Dendritic cell treated with granulocyte-macrophage colony-stimulating factor and Interleukin-4, amounts not matched to agents 40 ng/mL and 50 ng/mL, for 4 days (primary cell): ENCODE data around the gene GLIPR2.
"Not testable (repeated sequence)": the region's sequence is repeated elsewhere in the genome, so short reads cannot be mapped to it uniquely, and the experiment has no call there.

Source experiments
- H3K27ac Mint-ChIP-seq: one replicate; pipeline ENCODE4 v1.8.0; 2022; ENCODE audit warnings: mild to moderate bottlenecking, mixed read lengths
- H3K27me3 Mint-ChIP-seq: one replicate; pipeline ENCODE4 v1.8.0; 2022; ENCODE audit warnings: mild to moderate bottlenecking, mixed read lengths
- H3K36me3 Mint-ChIP-seq: one replicate; pipeline ENCODE4 v1.8.0; 2022; ENCODE audit warnings: low read depth, mixed read lengths
- H3K4me1 Mint-ChIP-seq: one replicate; pipeline ENCODE4 v1.8.0; 2022; ENCODE audit warnings: low read depth, mixed read lengths
- H3K4me3 Mint-ChIP-seq: one replicate; pipeline ENCODE4 v1.8.0; 2022; ENCODE audit warnings: mild to moderate bottlenecking, moderate library complexity, mixed read lengths
- H3K9me3 Mint-ChIP-seq: one replicate; pipeline ENCODE4 v1.8.0; 2022; ENCODE audit warnings: mixed read lengths
- intact Hi-C: fragments of 100-400 bp; cut with micrococcal nuclease; formaldehyde crosslinking; loops from one replicate; pipeline ENCODE4 v1.15.0; 2022

Gene GLIPR2

DNA sequence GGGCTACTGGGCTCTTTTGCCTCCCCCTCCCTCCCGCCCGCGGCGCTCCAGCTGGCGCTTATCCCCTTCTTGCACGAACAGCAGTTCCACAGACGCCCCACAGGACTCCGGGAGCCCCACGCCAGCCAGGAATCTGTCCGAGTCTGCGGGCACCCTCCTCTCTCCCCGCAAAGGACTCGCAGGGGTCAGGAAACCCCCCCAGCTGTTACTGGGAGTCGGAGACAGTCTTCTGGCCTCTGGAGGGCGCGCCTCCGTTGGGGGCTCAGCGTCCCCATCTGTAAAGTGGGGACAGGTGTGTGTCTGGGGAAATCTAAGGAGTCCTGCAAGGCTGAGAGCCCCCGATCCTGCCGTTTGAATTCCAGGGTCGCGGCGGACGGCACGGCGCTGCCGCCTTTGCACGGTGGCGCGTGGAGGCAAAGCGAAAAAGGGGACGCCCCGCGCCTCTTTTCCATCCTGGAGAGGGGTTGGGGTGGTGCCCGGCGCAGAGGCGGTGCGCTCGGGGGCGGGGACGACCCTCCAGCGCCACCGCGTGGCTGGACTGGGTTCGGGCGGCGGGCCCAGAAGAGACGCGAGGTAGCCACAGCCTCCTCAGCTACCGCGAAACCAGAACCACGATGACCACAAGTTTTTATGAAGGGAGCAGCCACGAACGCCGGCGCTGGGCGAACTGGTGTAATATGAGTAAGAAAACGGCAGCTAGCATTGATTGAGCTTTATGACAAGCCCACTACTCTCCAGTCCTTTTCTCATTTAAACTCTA is 29.8 kb downstream of the GLIPR2 start:
- intact Hi-C loops = loop anchor here (1.0 to 2.0 kb wide), 2 partner anchors 30 to 63 kb away; partner anchors contain the start of gene GLIPR2
- Mint-ChIP-seq H3K9me3 (no peaks in the 10 kb centered on the region), H3K27me3 (peaks cover 36% of the 10 kb centered on the region), H3K4me3 (peak overlapping the region; percentile 74), H3K36me3 (peaks cover 28% of the 10 kb centered on the region), H3K27ac (peak overlapping the region; percentile 55), H3K4me1 (peaks cover 47% of the 10 kb centered on the region)

DNA sequence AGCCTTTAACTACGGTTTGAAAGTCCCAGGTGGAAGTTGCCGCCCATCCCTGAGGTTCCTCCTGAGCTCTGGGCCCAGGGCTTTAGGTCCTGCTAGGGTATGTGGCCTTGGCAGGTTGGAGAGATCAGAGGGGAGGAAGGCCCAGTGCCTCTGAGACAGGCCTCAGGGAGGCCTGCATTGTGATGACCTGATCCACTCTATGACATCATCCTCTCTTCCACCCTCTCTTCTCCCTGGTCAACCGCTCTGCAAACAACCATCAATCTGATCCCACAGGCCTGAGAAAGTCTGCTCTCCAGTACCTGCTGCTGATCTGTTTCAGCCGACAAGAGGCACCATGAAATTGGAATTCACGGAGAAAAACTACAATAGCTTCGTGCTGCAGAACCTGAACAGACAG is 32.6 kb downstream of the GLIPR2 start, which contains the start of gene CCIN:
Gene CCIN, plus strand, starts transcription at position 223 of the 400 bp plus-strand sequence. Its CDS starts 115 bp downstream, at position 338.
- Mint-ChIP-seq H3K27me3 (peaks cover 41% of the 10 kb centered on the region), H3K4me1 (peaks cover 35% of the 10 kb centered on the region), H3K9me3 (no peaks in the 10 kb centered on the region), H3K27ac (no peak within 1 kb of the TSS), H3K4me3 (no peak within 1 kb of the TSS), H3K36me3 (no peaks in the 10 kb centered on the region)
- intact Hi-C loops = no loop called here

DNA sequence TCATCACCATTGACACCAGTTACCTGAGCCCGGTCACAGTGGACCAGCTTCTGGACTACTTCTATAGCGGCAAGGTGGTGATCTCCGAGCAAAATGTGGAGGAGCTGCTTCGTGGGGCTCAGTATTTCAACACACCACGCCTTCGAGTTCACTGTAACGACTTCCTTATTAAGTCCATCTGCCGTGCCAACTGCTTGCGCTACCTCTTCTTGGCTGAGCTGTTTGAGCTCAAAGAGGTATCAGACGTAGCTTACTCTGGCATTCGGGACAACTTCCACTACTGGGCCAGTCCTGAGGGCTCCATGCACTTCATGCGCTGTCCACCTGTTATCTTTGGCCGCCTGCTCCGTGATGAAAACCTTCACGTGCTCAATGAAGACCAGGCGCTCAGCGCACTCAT is 33.2 kb downstream of the GLIPR2 start:
- intact Hi-C loops = no loop called here
- peaks cover 41% of the 10 kb centered on the region for H3K27me3 Mint-ChIP-seq
- H3K27ac Mint-ChIP-seq = no peak overlapping the region
- H3K4me1 Mint-ChIP-seq = peaks cover 34% of the 10 kb centered on the region
- H3K9me3 Mint-ChIP-seq = no peaks in the 10 kb centered on the region
- H3K4me3 Mint-ChIP-seq = no peak overlapping the region
- no peaks in the 10 kb centered on the region for H3K36me3 Mint-ChIP-seq

DNA sequence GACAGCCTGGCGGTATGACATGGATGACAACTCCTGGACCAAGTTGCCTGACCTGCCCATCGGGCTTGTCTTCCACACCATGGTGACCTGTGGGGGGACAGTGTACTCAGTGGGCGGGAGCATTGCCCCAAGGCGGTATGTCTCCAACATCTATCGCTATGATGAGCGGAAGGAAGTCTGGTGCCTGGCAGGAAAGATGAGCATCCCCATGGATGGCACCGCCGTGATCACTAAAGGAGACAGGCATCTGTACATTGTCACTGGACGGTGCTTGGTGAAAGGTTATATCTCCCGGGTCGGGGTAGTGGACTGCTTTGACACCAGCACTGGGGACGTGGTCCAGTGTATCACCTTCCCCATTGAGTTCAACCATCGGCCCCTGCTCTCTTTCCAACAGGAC is 34.0 kb downstream of the GLIPR2 start:
- Mint-ChIP-seq H3K4me3 (no peak overlapping the region), H3K27ac (no peak overlapping the region), H3K4me1 (peaks cover 26% of the 10 kb centered on the region), H3K27me3 (peaks cover 39% of the 10 kb centered on the region), H3K36me3 (no peaks in the 10 kb centered on the region), H3K9me3 (no peaks in the 10 kb centered on the region)
- intact Hi-C loops = no loop called here

DNA sequence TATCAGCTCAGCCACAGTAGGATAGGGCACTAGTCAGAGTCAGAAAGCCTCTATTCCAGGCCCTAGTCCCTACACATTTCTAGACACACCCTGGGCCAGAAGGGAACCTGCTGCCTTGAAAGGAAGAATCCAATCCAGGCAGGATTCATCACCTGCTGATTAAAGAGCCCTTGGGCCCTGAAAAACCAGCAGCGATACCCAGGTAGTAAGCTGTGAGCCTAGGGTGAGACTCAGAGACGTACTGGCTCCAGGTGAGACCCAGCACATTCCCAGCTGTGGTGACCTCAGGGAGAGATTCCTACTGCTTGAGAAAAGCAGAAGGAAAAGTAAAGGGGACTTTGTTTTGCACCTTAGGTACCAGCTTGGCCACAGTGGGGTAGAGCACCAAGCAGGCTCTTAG is 37.3 kb downstream of the GLIPR2 start:
- no peak overlapping the region for H3K27ac Mint-ChIP-seq
- intact Hi-C loops = no loop called here
- H3K36me3 Mint-ChIP-seq = no peaks in the 10 kb centered on the region
- peaks cover 12% of the 10 kb centered on the region for H3K4me1 Mint-ChIP-seq
- H3K4me3 Mint-ChIP-seq = no peak overlapping the region
- no peaks in the 10 kb centered on the region for H3K9me3 Mint-ChIP-seq
- peaks cover 26% of the 10 kb centered on the region for H3K27me3 Mint-ChIP-seq

DNA sequence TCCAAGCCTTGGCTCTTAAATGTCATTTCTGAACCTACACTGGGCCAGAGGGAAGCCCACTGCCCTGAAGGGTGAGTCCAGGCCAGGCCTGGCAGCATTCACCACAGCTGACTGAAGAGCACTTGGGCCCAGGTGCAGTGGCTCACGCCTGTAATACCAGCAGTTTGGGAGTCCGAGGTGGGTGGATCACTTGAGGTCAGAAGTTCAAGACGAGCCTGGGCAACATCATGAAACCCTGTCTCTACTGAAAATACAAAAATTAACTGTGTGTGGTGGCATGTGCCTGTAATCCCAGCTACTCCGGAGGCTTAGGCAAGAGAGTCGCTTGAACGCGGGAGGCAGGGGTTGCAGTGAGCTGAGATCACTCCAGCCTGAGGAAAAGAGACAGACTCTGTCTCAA is 37.7 kb downstream of the GLIPR2 start:
- Mint-ChIP-seq H3K36me3 (no peaks in the 10 kb centered on the region), H3K4me3 (no peak overlapping the region), H3K27ac (no peak overlapping the region), H3K4me1 (peaks cover 12% of the 10 kb centered on the region), H3K27me3 (peaks cover 22% of the 10 kb centered on the region), H3K9me3 (no peaks in the 10 kb centered on the region)
- intact Hi-C loops = no loop called here

DNA sequence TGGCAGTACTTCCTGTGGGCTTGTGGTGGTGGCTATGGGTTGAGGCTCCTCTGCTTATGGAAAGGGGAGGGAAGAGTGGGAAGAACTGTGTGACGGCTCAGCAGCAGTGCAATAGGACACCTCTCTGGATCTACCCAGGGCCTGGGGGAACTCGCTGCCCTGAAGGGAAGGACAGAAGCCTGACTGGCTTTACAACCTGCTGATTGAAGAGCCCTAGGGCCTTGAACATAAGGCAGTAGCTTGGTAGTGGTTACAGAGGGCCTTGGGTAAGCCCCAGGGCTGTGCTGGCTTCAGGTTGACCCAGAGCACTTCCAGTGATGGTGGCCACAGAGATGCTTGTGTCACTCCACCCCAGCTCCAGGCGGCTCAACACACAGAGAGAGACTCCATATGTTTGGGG is 38.2 kb downstream of the GLIPR2 start:
- Mint-ChIP-seq H3K9me3 (no peaks in the 10 kb centered on the region), H3K4me3 (no peak overlapping the region), H3K36me3 (no peaks in the 10 kb centered on the region), H3K4me1 (peaks cover 8% of the 10 kb centered on the region), H3K27ac (no peak overlapping the region), H3K27me3 (peaks cover 18% of the 10 kb centered on the region)
- intact Hi-C loops = no loop called here

DNA sequence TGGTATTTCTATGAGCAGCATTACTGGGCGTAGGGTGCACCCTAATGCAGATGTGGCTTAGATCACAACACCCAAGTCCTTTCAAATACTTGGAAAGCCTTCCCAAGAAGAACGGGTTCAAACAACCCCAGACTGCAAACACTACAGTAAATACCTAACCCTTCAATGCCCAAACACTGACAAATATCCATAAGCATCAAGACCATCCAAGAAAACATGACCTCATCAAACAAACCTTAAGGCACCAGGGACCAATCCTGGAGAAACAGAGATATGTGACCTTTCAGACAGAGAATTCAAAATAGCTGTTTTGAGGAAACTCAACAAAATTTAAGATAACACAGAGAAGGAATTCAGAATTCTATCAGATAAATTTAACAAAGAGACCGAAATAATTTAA is 38.7 kb downstream of the GLIPR2 start:
- H3K9me3 Mint-ChIP-seq, intact Hi-C loops, H3K27ac Mint-ChIP-seq, H3K4me3 Mint-ChIP-seq, H3K36me3 Mint-ChIP-seq, H3K4me1 Mint-ChIP-seq: not testable (repeated sequence)
- peaks cover 16% of the 10 kb centered on the region for H3K27me3 Mint-ChIP-seq

DNA sequence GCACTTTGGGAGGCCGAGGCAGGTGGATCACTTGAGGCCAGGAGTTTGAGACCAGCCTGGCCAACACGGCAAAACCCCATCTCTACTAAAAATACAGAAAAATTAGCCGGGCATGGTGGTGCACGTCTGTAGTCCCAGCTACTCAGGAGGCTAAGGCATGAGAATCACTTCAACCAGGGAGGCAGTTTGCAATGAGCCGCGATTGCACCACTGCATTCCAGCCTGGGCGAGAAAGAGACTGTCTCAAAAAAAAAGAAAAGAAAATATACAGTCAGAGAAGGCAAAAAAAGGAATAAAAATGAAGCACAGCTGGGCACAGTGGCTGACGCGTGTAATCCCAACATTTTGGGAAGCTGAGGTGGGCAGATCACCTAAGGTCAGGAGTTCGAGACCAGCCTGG is 40.0 kb downstream of the GLIPR2 start:
- H3K27ac Mint-ChIP-seq, H3K4me3 Mint-ChIP-seq, H3K9me3 Mint-ChIP-seq, H3K36me3 Mint-ChIP-seq, H3K4me1 Mint-ChIP-seq, intact Hi-C loops: not testable (repeated sequence)
- peaks cover 13% of the 10 kb centered on the region for H3K27me3 Mint-ChIP-seq

DNA sequence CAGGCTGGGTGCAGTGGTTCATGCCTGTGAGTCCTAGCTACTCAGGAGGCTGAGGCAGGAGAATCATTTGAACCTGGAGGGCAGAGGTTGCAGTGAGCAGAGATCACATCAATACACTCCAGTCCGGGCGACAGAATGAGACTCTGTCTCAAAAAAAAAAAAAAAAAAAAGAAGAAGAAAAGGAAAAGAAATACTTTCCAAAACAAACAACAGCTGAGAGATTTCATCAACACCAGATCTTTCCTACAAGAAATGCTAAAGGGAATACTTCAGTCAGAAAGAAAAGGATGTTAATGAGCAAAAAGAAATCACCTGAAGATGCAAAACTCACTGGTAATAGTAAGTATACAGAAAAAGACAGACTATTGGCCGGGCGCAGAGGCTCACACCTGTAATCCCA is 41.0 kb downstream of the GLIPR2 start:
- no peaks in the 10 kb centered on the region for H3K9me3 Mint-ChIP-seq
- no peaks in the 10 kb centered on the region for H3K36me3 Mint-ChIP-seq
- intact Hi-C loops = no loop called here
- H3K4me1 Mint-ChIP-seq = peaks cover 12% of the 10 kb centered on the region
- H3K27ac Mint-ChIP-seq = no peak overlapping the region
- no peak overlapping the region for H3K4me3 Mint-ChIP-seq
- peaks cover 10% of the 10 kb centered on the region for H3K27me3 Mint-ChIP-seq

DNA sequence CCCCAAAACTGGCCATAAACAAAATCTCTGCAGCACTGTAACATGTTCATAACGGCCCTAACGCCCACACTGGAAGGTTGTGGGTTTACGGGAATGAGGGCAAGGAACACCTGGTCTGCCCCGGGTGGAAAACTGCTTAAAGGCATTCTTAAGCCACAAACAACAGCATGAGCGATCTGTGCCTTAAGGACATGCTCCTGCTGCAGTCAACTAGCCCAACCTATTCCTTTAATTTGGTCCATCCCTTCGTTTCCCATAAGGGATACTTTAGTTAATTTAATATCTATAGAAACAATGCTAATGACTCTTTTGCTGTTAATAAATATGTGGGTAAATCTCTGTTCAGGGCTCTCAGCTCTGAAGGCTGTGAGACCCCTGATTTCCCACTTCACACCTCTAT is 43.7 kb downstream of the GLIPR2 start:
- intact Hi-C loops, H3K9me3 Mint-ChIP-seq, H3K4me3 Mint-ChIP-seq, H3K27ac Mint-ChIP-seq, H3K36me3 Mint-ChIP-seq: not testable (repeated sequence)
- Mint-ChIP-seq H3K4me1 (peaks cover 12% of the 10 kb centered on the region), H3K27me3 (peaks cover 10% of the 10 kb centered on the region)

DNA sequence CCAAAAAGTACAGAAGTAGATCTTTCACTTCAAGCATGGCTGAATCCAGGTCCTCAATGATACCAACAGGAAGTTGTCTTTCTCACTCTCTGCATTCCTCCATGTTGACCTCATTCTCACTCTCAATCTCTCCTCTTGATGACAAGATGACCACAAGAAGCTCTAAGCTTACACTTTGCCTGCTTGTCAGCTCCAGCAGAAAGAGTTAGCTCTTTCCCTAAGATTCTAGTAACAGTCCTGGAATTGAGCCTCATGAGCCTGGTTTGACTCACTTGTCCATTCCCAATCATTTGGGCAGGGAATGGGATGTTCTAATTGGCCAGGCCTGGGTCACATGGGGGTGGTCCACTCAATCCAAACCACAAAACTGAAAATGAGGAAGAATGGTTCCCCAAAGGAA is 50.9 kb downstream of the GLIPR2 start:
- H3K4me1 Mint-ChIP-seq = peaks cover 30% of the 10 kb centered on the region
- H3K36me3 Mint-ChIP-seq = peaks cover 17% of the 10 kb centered on the region
- H3K27ac Mint-ChIP-seq = no peak overlapping the region
- no peak overlapping the region for H3K4me3 Mint-ChIP-seq
- intact Hi-C loops = no loop called here
- H3K9me3 Mint-ChIP-seq = no peaks in the 10 kb centered on the region
- peaks cover 7% of the 10 kb centered on the region for H3K27me3 Mint-ChIP-seq

DNA sequence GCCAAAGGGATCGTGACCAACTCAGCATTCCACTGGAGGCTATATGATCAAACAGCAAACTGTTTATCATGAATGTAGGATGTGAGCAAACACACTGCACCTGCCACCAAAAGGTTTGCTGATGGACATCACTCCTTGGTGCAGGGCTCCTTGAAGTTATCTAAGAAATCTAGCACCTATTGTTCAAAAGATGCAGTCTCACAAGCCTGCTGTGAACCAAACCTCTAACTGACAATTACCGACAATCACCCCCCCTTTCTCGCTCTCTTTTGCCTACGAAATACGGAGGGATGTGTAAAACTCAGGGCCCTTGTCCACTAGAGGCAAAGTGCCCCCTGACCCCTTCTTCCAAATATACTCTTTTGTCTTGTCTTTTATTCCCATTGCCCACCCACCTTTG is 51.7 kb downstream of the GLIPR2 start:
- no peaks in the 10 kb centered on the region for H3K9me3 Mint-ChIP-seq
- no peak overlapping the region for H3K4me3 Mint-ChIP-seq
- intact Hi-C loops = no loop called here
- no peak overlapping the region for H3K27ac Mint-ChIP-seq
- H3K4me1 Mint-ChIP-seq = peaks cover 35% of the 10 kb centered on the region
- H3K36me3 Mint-ChIP-seq = peaks cover 18% of the 10 kb centered on the region
- peaks cover 6% of the 10 kb centered on the region for H3K27me3 Mint-ChIP-seq

DNA sequence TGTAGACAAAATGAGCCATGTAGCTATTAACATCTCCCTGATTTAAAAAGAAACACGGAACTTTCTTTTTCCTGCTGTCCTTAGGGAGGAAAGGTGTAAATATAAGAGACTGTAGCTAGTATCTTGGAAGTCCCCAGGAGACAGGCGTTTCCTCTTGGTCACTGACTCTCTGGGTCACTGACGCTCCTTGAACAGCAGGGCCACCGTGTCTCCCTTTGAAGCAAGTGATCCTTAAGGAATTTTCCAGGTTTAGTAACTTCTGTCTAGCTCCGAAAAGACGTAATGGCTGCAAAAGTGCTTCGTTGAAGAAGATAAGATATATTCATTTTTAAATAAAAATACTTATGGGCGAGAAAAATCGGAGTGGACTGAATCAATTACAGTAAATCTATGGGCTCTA is 53.4 kb downstream of the GLIPR2 start:
- Mint-ChIP-seq H3K27me3 (peaks cover 6% of the 10 kb centered on the region), H3K36me3 (peaks cover 35% of the 10 kb centered on the region), H3K9me3 (no peaks in the 10 kb centered on the region), H3K4me3 (peak overlapping the region; percentile 66), H3K27ac (peak overlapping the region; percentile 93), H3K4me1 (peaks cover 53% of the 10 kb centered on the region)
- intact Hi-C loops = loop anchor here (2.0 to 5.0 kb wide), 2 partner anchors 39 to 67 kb away; partner anchors contain the start of gene GNE
